ENCODE results near the gene RIPK3. TPM values are rescaled to one million over a fixed set of nuclear protein-coding genes. Genes with fewer than 3 reads are reported as not detected.

Gene RIPK3
- total RNA-seq, 1 donor from 2014 or later = 5.3 TPM

DNA sequence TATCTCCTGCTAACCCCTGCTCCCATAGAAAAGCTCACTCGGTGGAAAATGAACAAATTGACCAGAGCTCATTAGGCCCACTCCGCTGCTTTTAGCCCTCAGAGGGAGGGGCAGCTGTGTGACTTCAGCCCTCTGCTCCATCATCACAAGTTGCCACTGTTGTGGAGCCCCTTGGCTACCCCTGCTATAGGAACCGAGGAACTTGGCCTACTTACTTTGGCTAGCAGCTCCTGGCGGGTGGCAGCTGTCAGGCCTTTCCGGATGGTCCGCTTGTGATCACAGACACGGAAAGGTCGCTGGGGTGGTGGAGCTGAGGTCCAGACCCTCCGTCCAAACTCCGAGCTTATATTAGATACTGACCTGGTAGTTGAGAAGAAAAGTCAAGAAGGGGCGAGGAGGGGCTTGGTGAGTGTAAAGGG lies 32.6 kb downstream of the RIPK3 start:
- no peak for DNase-seq (ENCODE audit: low spot score)

DNA sequence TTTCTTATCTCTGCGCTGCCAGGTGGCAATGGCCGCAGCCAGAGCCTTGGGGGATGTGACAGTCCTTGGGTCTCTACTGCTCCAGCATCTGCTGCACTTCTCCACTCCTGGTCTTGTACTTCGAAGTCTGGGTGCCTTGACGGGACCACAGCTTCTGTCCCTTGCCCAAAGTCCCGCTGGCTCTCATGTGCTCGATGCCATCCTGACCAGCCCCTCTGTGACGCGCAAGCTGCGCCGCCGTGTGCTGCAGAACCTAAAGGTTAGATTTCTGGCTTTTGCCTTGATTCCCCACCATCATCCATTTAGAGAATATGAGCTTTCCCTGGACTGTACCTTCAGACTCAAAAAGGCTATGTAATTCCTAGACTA lies 35.8 kb downstream of the RIPK3 start:
- DNase-seq (ENCODE audit: low spot score) = no peak

DNA sequence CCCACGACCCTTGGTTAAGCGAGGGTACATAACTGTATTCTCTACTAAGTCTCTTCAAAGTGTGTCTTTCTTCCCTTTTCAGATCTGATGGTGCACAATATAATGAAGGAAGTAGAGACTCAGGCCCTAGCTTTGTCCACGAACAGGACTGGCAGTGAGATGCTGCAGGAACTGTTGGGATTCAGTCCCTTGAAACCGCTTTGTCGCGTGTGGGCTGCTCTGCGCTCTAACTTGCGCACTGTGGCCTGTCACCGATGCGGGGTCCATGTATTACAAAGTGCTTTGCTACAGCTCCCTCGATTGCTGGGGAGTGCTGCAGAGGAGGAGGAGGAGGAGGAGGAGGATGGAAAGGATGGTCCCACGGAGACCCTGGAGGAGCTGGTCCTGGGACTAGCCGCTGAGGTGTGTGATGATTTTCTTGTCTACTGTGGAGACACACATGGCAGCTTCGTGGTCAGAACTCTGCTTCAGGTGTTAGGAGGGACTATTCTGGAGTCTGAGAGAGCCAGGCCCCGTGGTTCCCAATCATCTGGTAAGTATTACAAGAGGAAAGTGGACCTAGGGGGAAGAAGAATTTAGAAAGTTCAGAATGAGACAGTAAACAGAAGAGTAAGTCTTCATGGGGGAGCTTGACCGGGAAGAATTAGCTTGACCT lies 39.3 kb downstream of the RIPK3 start:
- DNase-seq (ENCODE audit: low spot score) = no peak

DNA sequence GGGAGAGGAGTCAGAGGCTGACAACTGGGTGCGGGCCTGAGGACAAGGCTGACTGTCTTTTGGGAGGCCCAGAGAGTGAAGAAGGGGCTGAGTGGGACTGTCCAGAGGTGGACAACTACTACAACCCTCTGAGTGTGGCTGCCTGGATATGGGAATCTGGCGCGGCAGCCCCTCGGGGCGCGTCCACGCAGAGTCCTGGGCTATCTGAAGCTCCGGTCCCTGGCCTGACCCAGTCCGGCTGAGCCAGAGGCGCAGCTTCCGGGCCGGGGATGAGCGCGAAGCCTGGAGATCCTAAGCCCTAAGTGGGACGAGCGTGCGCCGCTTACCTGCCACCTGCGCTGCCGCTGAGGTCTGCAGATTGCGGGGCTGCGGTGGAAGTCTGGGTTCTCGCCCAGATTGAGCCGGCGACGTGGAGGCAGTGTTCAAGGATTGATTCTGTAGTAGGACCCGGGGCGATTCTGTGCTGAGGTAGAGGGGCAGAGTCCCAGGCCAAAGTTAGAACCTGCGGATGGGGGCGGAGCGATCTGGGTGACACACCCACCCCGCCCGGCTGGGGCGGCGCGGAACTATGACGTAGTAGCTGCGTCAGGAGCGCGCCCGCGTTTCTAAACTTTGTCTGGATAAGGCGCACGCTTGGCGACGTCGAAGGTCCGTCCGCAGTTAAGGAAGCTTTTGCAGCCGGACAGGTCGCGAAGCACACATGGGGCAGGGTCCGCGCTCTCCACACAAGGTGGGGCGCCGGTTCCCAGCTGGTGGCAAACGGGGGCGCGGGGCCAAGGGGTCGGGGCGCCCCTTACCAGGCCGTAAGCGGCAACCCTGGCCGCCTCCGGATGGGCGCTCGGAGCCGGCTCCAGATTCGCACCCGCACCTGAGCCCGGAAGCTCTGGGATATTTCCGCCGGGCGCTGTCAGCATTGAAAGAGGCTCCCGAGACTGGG lies 40.3 kb downstream of the RIPK3 start, which contains the start of the genes DHRS1 and NOP9:
Gene DHRS1, minus strand, starts transcription at position 526 of the 937 bp plus-strand sequence. CDS start 674 bp downstream, outside the sequence.
Gene NOP9, plus strand, starts transcription at position 596 of the 937 bp plus-strand sequence. Its CDS starts 105 bp downstream, at position 701.
- peak; percentile 90 for DNase-seq (ENCODE audit: low spot score)

DNA sequence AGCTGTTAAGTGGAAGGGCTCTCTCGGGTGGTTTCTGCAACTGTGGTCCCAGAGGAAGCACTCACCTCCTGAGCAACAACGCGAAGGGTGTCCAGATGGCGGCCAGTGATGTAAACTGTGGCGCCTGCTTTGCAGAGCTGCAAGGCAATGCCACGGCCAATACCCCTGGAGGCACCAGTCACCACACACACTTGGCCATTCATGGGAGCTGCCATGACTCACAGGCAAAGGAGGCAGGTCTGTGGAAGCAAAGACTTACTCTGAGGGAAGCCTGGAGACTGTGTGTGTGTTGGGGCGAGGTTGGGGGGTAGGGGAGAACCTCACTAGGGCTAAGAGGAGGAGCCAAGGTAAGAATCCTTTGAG lies 40.9 kb downstream of the RIPK3 start:
- DNase-seq (ENCODE audit: low spot score) = no peak

DNA sequence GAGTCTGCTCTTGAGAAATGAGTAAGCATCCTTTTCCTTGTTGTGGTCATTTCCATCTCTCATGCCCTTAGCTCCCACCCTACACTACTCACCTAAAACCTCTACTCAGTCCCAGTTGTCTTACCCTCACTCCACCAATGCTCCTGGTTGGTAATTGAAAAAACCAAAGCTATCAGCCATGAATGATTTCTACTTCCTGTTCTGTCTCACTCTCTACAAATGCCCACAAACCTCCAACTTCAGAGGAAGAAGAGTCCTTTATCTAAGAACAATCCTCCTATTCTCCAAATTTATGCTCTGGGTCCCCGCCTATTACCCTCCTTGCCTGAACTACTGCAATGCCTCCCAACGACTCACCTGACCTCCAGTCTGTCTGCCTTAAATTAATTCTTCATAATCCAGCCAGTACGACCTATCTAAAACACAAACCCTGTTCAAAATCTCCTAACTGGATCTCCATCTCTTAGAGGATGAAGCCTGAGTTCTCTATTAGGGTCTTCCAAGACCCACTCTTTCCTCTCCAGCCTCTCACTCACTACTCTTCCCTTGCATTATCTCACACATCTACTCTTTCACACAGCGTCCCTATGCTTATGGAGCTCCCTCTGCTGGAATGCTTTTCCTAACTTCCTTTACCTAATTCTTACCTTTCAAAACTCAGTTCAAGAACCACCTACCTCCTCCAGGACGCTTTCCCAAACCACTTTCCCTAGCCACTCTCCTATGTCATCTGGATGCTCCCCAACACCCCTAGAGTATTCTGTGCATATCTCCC lies 42.4 kb downstream of the RIPK3 start:
- peak; percentile 38 for DNase-seq (ENCODE audit: low spot score)

DNA sequence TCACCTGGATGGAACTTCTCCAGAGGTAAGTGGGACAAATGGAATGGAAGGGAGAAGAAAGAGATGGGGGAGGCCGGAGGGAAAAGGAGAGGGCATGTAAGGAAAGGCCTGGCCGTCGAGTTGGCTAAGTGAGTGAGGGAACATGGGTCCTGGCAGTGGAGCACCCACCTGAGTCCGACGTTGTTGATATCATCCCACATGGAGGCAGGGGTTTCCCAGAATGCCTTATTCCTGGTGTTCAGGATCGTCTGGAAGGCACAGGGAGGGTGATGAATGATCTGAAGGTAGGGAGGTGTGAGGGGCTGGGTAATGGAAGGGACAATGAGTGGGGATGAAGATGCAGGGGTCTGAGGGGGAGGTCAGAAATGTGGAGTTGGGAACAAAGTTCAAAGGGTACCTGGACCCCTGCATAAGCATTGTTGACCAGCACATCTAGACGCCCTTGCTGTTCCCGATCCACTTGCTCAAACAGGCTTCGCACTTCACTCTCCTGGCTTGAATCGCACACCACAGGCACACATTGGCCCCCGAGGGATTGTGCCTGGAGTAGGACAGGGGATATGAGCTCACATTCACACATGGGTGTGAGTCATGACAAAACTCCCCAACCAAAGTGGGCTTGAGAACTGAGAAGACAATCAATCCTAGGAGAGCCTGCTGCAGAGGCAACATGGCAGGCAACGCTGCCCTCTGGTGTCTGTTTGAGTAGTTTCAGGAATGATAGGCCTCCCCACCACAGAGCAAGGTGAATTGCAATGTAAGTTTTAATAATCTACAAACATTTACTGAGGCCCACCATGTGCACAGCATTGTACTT lies 43.2 kb downstream of the RIPK3 start:
- peak; percentile 81 for DNase-seq (ENCODE audit: low spot score)

DNA sequence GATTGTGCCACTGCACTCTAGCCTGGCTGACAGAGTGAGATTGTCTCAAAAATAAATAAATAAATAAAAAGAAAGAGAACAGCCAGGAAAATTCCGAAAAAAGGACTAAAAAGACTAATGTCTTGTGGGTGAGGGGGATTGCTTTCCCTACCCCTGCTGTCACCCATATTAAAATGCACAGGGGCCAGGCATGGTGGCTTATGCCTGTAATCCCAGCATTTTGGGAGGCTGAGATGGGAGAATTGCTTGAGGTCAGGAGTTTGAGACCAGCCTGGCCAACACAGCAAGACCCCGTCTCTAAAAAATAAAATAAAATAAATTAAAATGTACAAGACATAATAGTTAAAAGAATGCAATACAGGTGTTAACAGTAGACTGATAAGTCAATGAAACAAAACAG lies 46.3 kb downstream of the RIPK3 start:
- DNase-seq (ENCODE audit: low spot score) = no peak

DNA sequence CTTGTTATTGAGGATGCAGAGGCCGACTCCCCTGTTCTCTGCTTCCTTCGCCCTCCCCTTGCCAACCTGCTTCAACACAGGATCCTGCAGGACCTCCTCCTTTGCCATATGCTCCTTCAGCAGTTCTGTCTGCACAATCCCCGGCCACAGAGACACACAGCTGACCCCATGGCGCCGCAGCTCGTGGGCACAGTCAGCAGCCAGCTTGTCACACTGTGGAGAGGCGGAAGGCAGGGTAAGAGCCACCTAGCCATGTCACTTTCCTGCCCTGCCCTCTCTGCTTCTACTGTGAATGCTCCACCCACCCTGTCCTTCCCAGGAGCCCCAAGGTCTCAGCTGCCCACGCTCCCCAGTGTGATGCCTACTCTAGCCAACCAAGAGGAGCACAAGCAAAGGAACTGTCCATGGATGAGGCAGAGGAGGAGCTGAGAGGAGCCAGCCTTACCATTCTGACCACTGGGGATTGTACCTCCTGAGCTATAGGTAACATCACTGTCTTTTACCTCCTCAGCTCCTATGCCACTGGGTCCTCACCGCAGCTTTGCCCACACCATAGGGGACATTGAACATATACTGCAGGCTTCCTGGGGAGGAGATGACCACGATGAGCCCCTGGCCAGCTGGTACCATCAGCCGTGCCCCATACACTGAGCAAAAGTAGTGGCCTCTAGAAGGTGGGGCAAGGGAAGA lies 47.5 kb downstream of the RIPK3 start:
- no peak for DNase-seq (ENCODE audit: low spot score)

DNA sequence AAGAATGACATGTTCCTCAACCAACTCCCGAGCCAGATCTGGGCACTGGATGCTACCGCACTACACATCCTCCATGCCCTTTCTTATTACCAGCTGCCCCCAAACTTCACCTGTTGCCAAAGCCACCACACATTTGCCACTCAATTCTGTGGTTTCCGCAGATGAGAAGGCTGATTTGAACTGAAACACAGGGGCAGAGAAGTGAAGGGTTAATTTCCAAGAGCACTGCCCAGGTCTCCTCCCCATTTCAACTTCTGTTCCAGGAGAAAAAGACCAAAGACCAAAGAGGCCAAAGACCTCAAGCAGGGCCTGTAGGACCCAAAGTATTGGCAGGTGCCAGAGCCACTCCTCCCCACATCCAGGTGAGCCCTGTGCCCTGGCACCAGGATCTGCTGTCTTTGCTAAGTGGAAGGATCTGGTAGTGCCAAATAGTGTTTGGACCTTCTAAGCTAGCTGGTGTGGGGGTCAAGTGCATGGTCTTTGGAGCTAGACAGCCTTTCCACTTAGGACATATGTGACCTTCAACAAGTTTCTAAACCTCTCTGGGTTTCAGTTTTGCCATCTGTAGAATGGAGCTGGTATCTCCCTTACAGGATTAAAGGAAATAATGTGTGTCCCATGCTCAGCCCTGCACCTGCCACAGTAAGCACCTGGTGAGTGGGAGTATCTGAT lies 48.2 kb downstream of the RIPK3 start:
- no peak for DNase-seq (ENCODE audit: low spot score)

DNA sequence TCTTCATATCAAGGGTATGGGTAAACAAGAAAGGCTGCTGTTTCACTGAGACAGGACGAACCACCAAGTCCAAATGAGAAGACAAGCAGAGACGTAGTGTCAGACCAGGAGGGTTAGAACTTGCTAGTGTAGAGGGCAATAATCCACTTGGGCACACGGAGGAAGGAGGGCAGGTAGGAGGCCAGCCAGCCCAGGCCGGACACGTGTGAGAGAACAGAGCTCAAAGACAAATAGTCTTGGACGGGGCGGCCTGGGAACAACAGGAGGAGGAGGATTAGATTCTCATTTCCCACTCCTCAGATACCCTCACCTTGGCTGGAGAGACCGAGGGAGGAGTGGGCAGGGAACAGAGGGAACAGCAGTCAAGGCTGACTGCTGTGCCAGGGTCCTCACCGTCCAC lies 49.0 kb downstream of the RIPK3 start:
- DNase-seq (ENCODE audit: low spot score) = no peak

DNA sequence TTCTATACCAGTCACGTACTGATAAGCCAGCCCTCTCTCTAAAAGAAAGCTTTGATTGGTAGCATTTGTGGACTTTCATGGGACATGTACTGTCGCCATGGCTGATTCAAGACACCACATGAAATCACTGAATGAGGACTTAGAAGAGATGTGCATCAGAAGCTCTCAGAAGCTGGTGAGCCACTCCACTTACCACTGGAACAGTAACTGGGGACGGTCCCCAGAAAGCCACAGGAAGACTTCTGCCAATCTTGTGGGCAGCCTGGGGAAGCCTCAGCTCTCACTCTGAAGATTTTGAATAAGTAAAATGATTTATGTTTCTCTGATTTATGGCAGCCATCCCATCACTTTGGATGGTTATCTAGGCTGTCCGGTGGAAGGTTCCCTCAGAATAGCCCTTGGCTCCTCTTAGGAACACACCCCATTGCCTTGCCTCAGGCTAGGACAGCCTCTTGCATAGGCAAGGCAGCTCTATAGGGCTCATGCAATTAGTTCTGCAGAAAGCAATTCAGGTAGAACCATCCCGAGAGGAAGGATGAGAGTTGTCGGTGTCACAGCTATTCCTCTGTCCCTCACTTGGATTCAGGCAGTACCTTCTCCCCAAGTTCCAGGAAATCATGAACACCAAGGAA lies 50.0 kb downstream of the RIPK3 start:
- DNase-seq (ENCODE audit: low spot score) = no peak

DNA sequence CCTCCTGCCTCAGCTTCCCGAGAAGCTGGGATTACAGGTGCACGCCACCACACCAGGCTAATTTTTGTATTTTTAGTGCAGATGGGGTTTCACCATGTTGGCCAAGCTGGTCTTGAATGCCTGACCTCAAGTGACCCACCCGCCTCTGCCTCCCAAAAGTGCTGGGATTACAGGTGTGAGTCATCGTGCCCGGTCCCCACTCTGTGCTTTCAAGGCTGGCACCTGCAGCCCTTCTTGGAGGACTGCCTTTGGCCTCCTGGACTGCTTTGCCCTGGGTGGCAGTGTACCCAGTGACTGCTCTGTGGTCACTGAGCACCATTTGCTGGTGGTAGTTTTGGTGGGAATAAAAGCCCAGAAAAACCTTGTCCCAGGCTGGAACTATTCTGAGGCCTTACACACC lies 52.8 kb downstream of the RIPK3 start:
- no peak for DNase-seq (ENCODE audit: low spot score)

Other genes with a start within 250 kb of the RIPK3 start
- 13.2 TPM for gene PCK2, start 245.7 kb downstream of the RIPK3 start, total RNA-seq (ENCODE audit: insufficient read depth, low replicate concordance)
- gene DCAF11, start 225.2 kb downstream of the RIPK3 start, total RNA-seq (ENCODE audit: insufficient read depth, low replicate concordance) = 37.3 TPM
- gene NRL, start 225.0 kb downstream of the RIPK3 start, total RNA-seq (ENCODE audit: insufficient read depth, low replicate concordance) = 0.24 TPM
- 3.6 TPM for gene FITM1, start 209.3 kb downstream of the RIPK3 start, total RNA-seq (ENCODE audit: insufficient read depth, low replicate concordance)
- gene PSME1, start 203.8 kb downstream of the RIPK3 start, total RNA-seq (ENCODE audit: insufficient read depth, low replicate concordance) = 35.4 TPM
- 25.3 TPM for gene EMC9, start 198.4 kb downstream of the RIPK3 start, total RNA-seq (ENCODE audit: insufficient read depth, low replicate concordance)
- 17.1 TPM for gene PSME2, start 193.4 kb downstream of the RIPK3 start, total RNA-seq (ENCODE audit: insufficient read depth, low replicate concordance)
- 22.6 TPM for gene RNF31, start 192.5 kb downstream of the RIPK3 start, total RNA-seq (ENCODE audit: insufficient read depth, low replicate concordance)
- 133 TPM for gene IRF9, start 178.7 kb downstream of the RIPK3 start, total RNA-seq (ENCODE audit: insufficient read depth, low replicate concordance)
- gene REC8, start 167.9 kb downstream of the RIPK3 start, total RNA-seq (ENCODE audit: insufficient read depth, low replicate concordance) = 10.1 TPM
- gene IPO4, start 151.2 kb downstream of the RIPK3 start, total RNA-seq (ENCODE audit: insufficient read depth, low replicate concordance) = 7.7 TPM
- gene TM9SF1, start 144.6 kb downstream of the RIPK3 start, total RNA-seq (ENCODE audit: insufficient read depth, low replicate concordance) = 49.6 TPM
- not detected for gene TSSK4, start 134.3 kb downstream of the RIPK3 start, total RNA-seq (ENCODE audit: insufficient read depth, low replicate concordance)
- gene CHMP4A, start 126.5 kb downstream of the RIPK3 start, total RNA-seq (ENCODE audit: insufficient read depth, low replicate concordance) = 5.3 TPM
- 3.9 TPM for gene MDP1, start 123.9 kb downstream of the RIPK3 start, total RNA-seq (ENCODE audit: insufficient read depth, low replicate concordance)
- 68.6 TPM for gene NEDD8, start 107.6 kb downstream of the RIPK3 start, total RNA-seq (ENCODE audit: insufficient read depth, low replicate concordance)
- gene GMPR2, start 107.1 kb downstream of the RIPK3 start, total RNA-seq (ENCODE audit: insufficient read depth, low replicate concordance) = 49.4 TPM
- 33.2 TPM for gene TINF2, start 97.4 kb downstream of the RIPK3 start, total RNA-seq (ENCODE audit: insufficient read depth, low replicate concordance)
- gene TGM1, start 76.8 kb downstream of the RIPK3 start, total RNA-seq (ENCODE audit: insufficient read depth, low replicate concordance) = 9.4 TPM
- 14.0 TPM for gene RABGGTA, start 68.4 kb downstream of the RIPK3 start, total RNA-seq (ENCODE audit: insufficient read depth, low replicate concordance)
- gene DHRS1, start 40.2 kb downstream of the RIPK3 start, total RNA-seq (ENCODE audit: insufficient read depth, low replicate concordance) = 45.3 TPM
- 12.5 TPM for gene NOP9, start 40.1 kb downstream of the RIPK3 start, total RNA-seq (ENCODE audit: insufficient read depth, low replicate concordance)
- gene CIDEB, start 32.0 kb downstream of the RIPK3 start, total RNA-seq (ENCODE audit: insufficient read depth, low replicate concordance) = 4.8 TPM
- 8.9 TPM for gene LTB4R2, start 29.9 kb downstream of the RIPK3 start, total RNA-seq (ENCODE audit: insufficient read depth, low replicate concordance)
- gene LTB4R, start 28.5 kb downstream of the RIPK3 start, total RNA-seq (ENCODE audit: insufficient read depth, low replicate concordance) = 1.4 TPM
- gene ADCY4, start 4.9 kb downstream of the RIPK3 start, total RNA-seq (ENCODE audit: insufficient read depth, low replicate concordance) = 8.2 TPM
- gene NFATC4, start 28.2 kb upstream of the RIPK3 start, total RNA-seq (ENCODE audit: insufficient read depth, low replicate concordance) = 40.0 TPM
- gene NYNRIN, start 59.0 kb upstream of the RIPK3 start, total RNA-seq (ENCODE audit: insufficient read depth, low replicate concordance) = 30.8 TPM
- gene CBLN3, start 89.7 kb upstream of the RIPK3 start, total RNA-seq (ENCODE audit: insufficient read depth, low replicate concordance) = 4.1 TPM
- gene KHNYN, start 90.0 kb upstream of the RIPK3 start, total RNA-seq (ENCODE audit: insufficient read depth, low replicate concordance) = 80.2 TPM
- 11.1 TPM for gene SDR39U1, start 102.8 kb upstream of the RIPK3 start, total RNA-seq (ENCODE audit: insufficient read depth, low replicate concordance)
- gene CMA1, start 168.3 kb upstream of the RIPK3 start, total RNA-seq (ENCODE audit: insufficient read depth, low replicate concordance) = not detected
- gene CTSG, start 236.3 kb upstream of the RIPK3 start, total RNA-seq (ENCODE audit: insufficient read depth, low replicate concordance) = 9.4 TPM

Measured in umbilical cord (tissue), 2 donors.